ENCODE measurements around the gene G6PC3.
"Not testable (repeated sequence)": the region's sequence is repeated elsewhere in the genome, so short reads cannot be mapped to it uniquely, and the experiment has no call there.

The G6PC3 gene

GRCh38 chr17:44083250-44083849 is 12.8 kb downstream of the G6PC3 start:
- no peak for DNase-seq (ENCODE audit: low read depth in 3 of 3)

GRCh38 chr17:44084131-44084538 is 13.6 kb downstream of the G6PC3 start:
- DNase-seq (ENCODE audit: low read depth in 3 of 3): peak in 1 of 3 donors; percentile 58

- no peak for DNase-seq (ENCODE audit: low read depth in 3 of 3)
These were observed 14.4 kb downstream of the G6PC3 start for GRCh38 chr17:44084921-44085320.

- no peak for DNase-seq (ENCODE audit: low read depth in 3 of 3)
These were observed 15.4 kb downstream of the G6PC3 start for GRCh38 chr17:44085908-44086307.

GRCh38 chr17:44086364-44087311 is 16.1 kb downstream of the G6PC3 start:
- DNase-seq (ENCODE audit: low read depth in 3 of 3): peak; percentile 20 to 51 (median 39)

GRCh38 chr17:44087319-44087718 is 16.8 kb downstream of the G6PC3 start:
- DNase-seq (ENCODE audit: low read depth in 3 of 3): no peak

GRCh38 chr17:44088254-44088653 is 17.7 kb downstream of the G6PC3 start:
- no peak for DNase-seq (ENCODE audit: low read depth in 3 of 3)

- no peak for DNase-seq (ENCODE audit: low read depth in 3 of 3)
These were observed 20.9 kb downstream of the G6PC3 start for GRCh38 chr17:44091200-44091997.

- DNase-seq (ENCODE audit: low read depth in 3 of 3): no peak
These were observed 21.5 kb downstream of the G6PC3 start for GRCh38 chr17:44092051-44092450.

- no peak for DNase-seq (ENCODE audit: low read depth in 3 of 3)
These were observed 22.8 kb downstream of the G6PC3 start for GRCh38 chr17:44093231-44093900.

- DNase-seq (ENCODE audit: low read depth in 3 of 3): no peak
These were observed 24.3 kb downstream of the G6PC3 start for GRCh38 chr17:44094701-44095387.

GRCh38 chr17:44095388-44095646 is 24.8 kb downstream of the G6PC3 start:
- DNase-seq (ENCODE audit: low read depth in 3 of 3): no peak

GRCh38 chr17:44095647-44096496 is 25.3 kb downstream of the G6PC3 start:
- DNase-seq (ENCODE audit: low read depth in 3 of 3): no peak

GRCh38 chr17:44097110-44097958 is 26.8 kb downstream of the G6PC3 start:
- DNase-seq (ENCODE audit: low read depth in 3 of 3): no peak

- DNase-seq (ENCODE audit: low read depth in 3 of 3): not testable (repeated sequence)
These were observed 31.3 kb downstream of the G6PC3 start for GRCh38 chr17:44101858-44102257.

GRCh38 chr17:44102849-44103622 is 32.5 kb downstream of the G6PC3 start:
- DNase-seq (ENCODE audit: low read depth in 3 of 3): no peak

- DNase-seq (ENCODE audit: low read depth in 3 of 3): no peak
These were observed 34.9 kb downstream of the G6PC3 start for GRCh38 chr17:44105483-44105882.

GRCh38 chr17:44105941-44106340 is 35.4 kb downstream of the G6PC3 start:
- no peak for DNase-seq (ENCODE audit: low read depth in 3 of 3)

GRCh38 chr17:44106801-44107200 is 36.3 kb downstream of the G6PC3 start:
- no peak for DNase-seq (ENCODE audit: low read depth in 3 of 3)
